Caco-2 (cell line): ENCODE measurements around the gene GALNT1. TPM values are rescaled to one million over a fixed set of nuclear protein-coding genes. Genes with fewer than 3 reads are reported as not detected.
"Not testable (repeated sequence)": the region's sequence is repeated elsewhere in the genome, so short reads cannot be mapped to it uniquely, and the experiment has no call there.

Source experiments
- BruUV-seq: library from RNA; stranded (reverse); fragments of 400-500 nt; replicated peaks from 2 replicates; lab custom pipeline; 2021; lab: Mats Ljungman, UMichigan
- CTCF ChIA-PET: fragments of 300-600 bp; sonication (Branson Sonifier 250); formaldehyde crosslinking; loops from one replicate; lab custom pipeline; 2022; ENCODE audit warnings: antibody characterized with exemption; lab: Charles Lee
- POLR2A ChIA-PET: fragments of 300-600 bp; sonication (Branson Sonifier 250); formaldehyde crosslinking; loops from one replicate; lab custom pipeline; 2022; ENCODE audit warnings: antibody characterized with exemption; lab: Charles Lee
- DNase-seq, 2 experiments: peaks; one replicate each; pipeline versions ENCODE4 v3.0.0 to v3.0.0-alpha.2; 2020 to 2022
- H3K27me3 ChIP-seq: replicated peaks from 2 replicates; pipeline ENCODE4 v1.6.0; 2011; ENCODE audit warnings: low read length; ENCODE audit not compliant: control insufficient read depth, insufficient read depth
- H3K36me3 ChIP-seq: 2 replicates; pipeline ENCODE4 v1.5.1; 2011; ENCODE audit warnings: low read length; ENCODE audit not compliant: control insufficient read depth, insufficient read depth
- H3K4me1 ChIP-seq: fragments of 250-450 bp; sonication (Bioruptor Pico); 2 replicates; pipeline ENCODE4 v1.5.1; 2020; ENCODE audit warnings: mild to moderate bottlenecking
- H3K4me3 ChIP-seq: 2 replicates; pipeline ENCODE4 v1.5.1; 2011; ENCODE audit warnings: low read depth, mild to moderate bottlenecking, control low read depth, low read length
- H3K9me3 ChIP-seq: fragments of 250-450 bp; sonication (Bioruptor Pico); 2 replicates; pipeline ENCODE4 v1.5.1; 2020; ENCODE audit warnings: mild to moderate bottlenecking, moderate library complexity
- H3K27ac Mint-ChIP-seq: one replicate; pipeline ENCODE4 v1.8.0; 2022; ENCODE audit warnings: mixed read lengths; ENCODE audit not compliant: unreplicated experiment
- H3K27me3 Mint-ChIP-seq: one replicate; pipeline ENCODE4 v1.8.0; 2022; ENCODE audit warnings: mixed read lengths; ENCODE audit not compliant: insufficient read depth, unreplicated experiment
- H3K36me3 Mint-ChIP-seq: one replicate; pipeline ENCODE4 v1.8.0; 2022; ENCODE audit warnings: mild to moderate bottlenecking, mixed read lengths; ENCODE audit not compliant: insufficient read depth, unreplicated experiment
- H3K4me1 Mint-ChIP-seq: one replicate; pipeline ENCODE4 v1.8.0; 2022; ENCODE audit warnings: low read depth, mixed read lengths; ENCODE audit not compliant: unreplicated experiment
- H3K4me3 Mint-ChIP-seq: one replicate; pipeline ENCODE4 v1.8.0; 2022; ENCODE audit warnings: mild to moderate bottlenecking, moderate library complexity, mixed read lengths; ENCODE audit not compliant: unreplicated experiment
- H3K9me3 Mint-ChIP-seq: one replicate; pipeline ENCODE4 v1.8.0; 2022; ENCODE audit warnings: mixed read lengths; ENCODE audit not compliant: unreplicated experiment
- CTCF ChIP-seq, 2 experiments: fragments of 200-600 bp in 1 of 2; IDR thresholded peaks; 1 replicate in 1 of 2; 2 replicates in 1 of 2; pipeline versions ENCODE4 v1.5.1 to v1.8.0; 2011 to 2022; ENCODE audit warnings: antibody characterized with exemption in 1 of 2, control low read depth in 1 of 2, inconsistent platforms in 1 of 2, low read depth in 1 of 2, low read length in 1 of 2, mild to moderate bottlenecking in 1 of 2, moderate library complexity in 1 of 2; ENCODE audit not compliant: insufficient read depth in 1 of 2, severe bottlenecking in 1 of 2, unreplicated experiment in 1 of 2
- intact Hi-C: fragments of 100-400 bp; cut with micrococcal nuclease; formaldehyde crosslinking; loops from one replicate; pipeline ENCODE4 v1.10.0; 2022; ENCODE audit not compliant: unreplicated experiment
- total RNA-seq: library from RNA; stranded (reverse); gene quantifications from 2 replicates; pipeline ENCODE4 v1.2.3, GENCODE V29; 2022

GALNT1 gene
- total RNA-seq, 1 experiment from 2014 or later: 53.6 TPM

DNA sequence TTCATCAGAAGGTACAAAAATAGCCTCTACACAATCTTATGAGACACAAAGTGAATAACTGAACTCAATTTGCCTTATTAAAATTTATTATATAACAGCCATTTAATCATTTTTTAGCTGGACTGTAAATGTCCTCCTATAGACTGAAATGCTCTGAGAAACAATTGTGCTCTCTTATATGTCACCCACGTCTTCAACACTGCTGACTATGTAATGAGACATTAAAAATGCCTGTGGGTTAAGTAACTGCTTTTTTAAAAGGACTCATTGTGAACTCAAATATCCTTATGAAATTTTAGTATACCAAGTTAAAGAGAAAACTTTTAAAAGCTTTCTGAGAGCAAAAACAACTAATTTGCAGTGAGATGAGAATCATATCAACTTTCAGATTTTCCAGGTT lies 10.4 kb upstream of the GALNT1 start:
- Histone ChIP-seq H3K27me3 (no peaks in the 10 kb centered on the region), H3K36me3 (no peaks in the 10 kb centered on the region), H3K9me3 (no peaks in the 10 kb centered on the region), H3K4me3 (no peak overlapping the region), H3K4me1 (no peaks in the 10 kb centered on the region)
- no peak for TF ChIP-seq CTCF (IDR thresholded peaks at IDR 0.05; ENCODE audit: insufficient read depth in 1 of 2, low read depth in 1 of 2, low read length in 1 of 2, severe bottlenecking in 1 of 2, unreplicated experiment in 1 of 2)
- no peak for DNase-seq
- H3K27ac Mint-ChIP-seq: no peak overlapping the region
- intact Hi-C loops: no loop called here
- BruUV-seq: no TSS peak
- CTCF ChIA-PET: no interaction called here
- POLR2A ChIA-PET: no interaction called here
- H3K36me3 Mint-ChIP-seq: no peaks in the 10 kb centered on the region
- no peaks in the 10 kb centered on the region for H3K9me3 Mint-ChIP-seq
- H3K4me1 Mint-ChIP-seq: no peaks in the 10 kb centered on the region
- H3K27me3 Mint-ChIP-seq: no peaks in the 10 kb centered on the region
- no peak overlapping the region for H3K4me3 Mint-ChIP-seq

DNA sequence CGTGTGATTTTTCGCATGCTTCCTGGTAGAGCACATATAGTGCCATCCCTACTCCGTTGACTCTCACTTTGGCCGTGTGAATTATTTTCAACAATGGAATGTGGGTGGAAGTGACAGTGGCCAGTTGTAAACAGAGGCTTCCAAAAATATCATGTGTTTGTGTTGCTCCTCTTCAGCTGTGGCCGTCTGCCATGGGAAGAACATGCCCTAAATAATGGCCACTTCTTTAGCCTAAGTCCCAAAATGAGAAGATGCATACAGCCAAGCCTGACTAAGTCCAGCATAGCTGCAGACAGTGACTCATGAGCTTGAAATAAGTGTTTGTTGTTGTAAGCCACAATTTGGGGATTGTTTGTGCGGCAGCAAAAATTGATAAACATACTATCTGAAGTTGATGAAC lies 8.9 kb upstream of the GALNT1 start:
- H3K27me3 Mint-ChIP-seq: no peaks in the 10 kb centered on the region
- no peaks in the 10 kb centered on the region for H3K4me1 ChIP-seq
- BruUV-seq: no TSS peak
- ChIA-PET POLR2A (no interaction called here), CTCF (no interaction called here)
- no peaks in the 10 kb centered on the region for H3K36me3 ChIP-seq
- no peaks in the 10 kb centered on the region for H3K27me3 ChIP-seq
- no peak for TF ChIP-seq CTCF (IDR thresholded peaks at IDR 0.05; ENCODE audit: insufficient read depth in 1 of 2, low read depth in 1 of 2, low read length in 1 of 2, severe bottlenecking in 1 of 2, unreplicated experiment in 1 of 2)
- intact Hi-C loops: no loop called here
- no peak overlapping the region for H3K4me3 ChIP-seq
- no peak overlapping the region for H3K4me3 Mint-ChIP-seq
- H3K9me3 ChIP-seq: no peaks in the 10 kb centered on the region
- no peaks in the 10 kb centered on the region for H3K36me3 Mint-ChIP-seq
- H3K4me1 Mint-ChIP-seq: no peaks in the 10 kb centered on the region
- no peak for DNase-seq
- no peaks in the 10 kb centered on the region for H3K9me3 Mint-ChIP-seq
- H3K27ac Mint-ChIP-seq: no peak overlapping the region

DNA sequence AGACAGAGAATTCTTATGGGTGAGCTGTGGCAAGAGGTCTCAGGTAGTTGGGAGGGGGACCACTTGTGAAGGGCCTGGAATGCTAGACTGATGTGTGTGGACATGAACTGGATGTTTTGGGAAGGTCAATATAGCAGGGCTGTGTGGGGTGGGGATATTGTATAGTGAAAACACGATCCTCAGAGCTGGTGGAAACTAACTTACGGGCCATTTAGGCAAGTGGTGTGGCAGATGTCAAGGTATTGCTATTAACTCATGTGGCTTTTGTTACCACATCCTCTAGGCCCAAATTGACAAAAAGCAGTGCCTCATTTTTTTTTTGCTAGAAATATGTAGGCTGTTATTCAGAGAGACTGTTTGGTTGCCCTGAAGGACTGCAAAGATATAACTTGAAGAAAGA lies 8.0 kb upstream of the GALNT1 start:
- no TSS peak for BruUV-seq
- H3K27ac Mint-ChIP-seq: no peak overlapping the region
- intact Hi-C loops: no loop called here
- no peaks in the 10 kb centered on the region for H3K4me1 Mint-ChIP-seq
- no peaks in the 10 kb centered on the region for H3K4me1 ChIP-seq
- no peaks in the 10 kb centered on the region for H3K36me3 ChIP-seq
- ChIA-PET CTCF (no interaction called here), POLR2A (no interaction called here)
- no peaks in the 10 kb centered on the region for H3K27me3 Mint-ChIP-seq
- H3K4me3 ChIP-seq: no peak overlapping the region
- H3K36me3 Mint-ChIP-seq: no peaks in the 10 kb centered on the region
- H3K9me3 ChIP-seq: no peaks in the 10 kb centered on the region
- no peaks in the 10 kb centered on the region for H3K9me3 Mint-ChIP-seq
- H3K27me3 ChIP-seq: no peaks in the 10 kb centered on the region
- no peak for DNase-seq
- no peak overlapping the region for H3K4me3 Mint-ChIP-seq
- TF ChIP-seq CTCF (IDR thresholded peaks at IDR 0.05; ENCODE audit: insufficient read depth in 1 of 2, low read depth in 1 of 2, low read length in 1 of 2, severe bottlenecking in 1 of 2, unreplicated experiment in 1 of 2): no peak

GRCh38 chr18:35576240-35576845 lies 5.2 kb upstream of the GALNT1 start:
- H3K36me3 ChIP-seq, H3K27ac Mint-ChIP-seq, H3K4me3 ChIP-seq, H3K27me3 Mint-ChIP-seq, H3K36me3 Mint-ChIP-seq, CTCF ChIA-PET, H3K4me1 Mint-ChIP-seq, H3K27me3 ChIP-seq, H3K4me3 Mint-ChIP-seq, H3K9me3 ChIP-seq, H3K9me3 Mint-ChIP-seq, H3K4me1 ChIP-seq, POLR2A ChIA-PET, intact Hi-C loops, DNase-seq, BruUV-seq: not testable (repeated sequence)
